ENCODE data around the gene TRPM3. TPM values are rescaled to one million over a fixed set of nuclear protein-coding genes. Genes with fewer than 3 reads are reported as not detected.

TRPM3 gene
- total RNA-seq, 1 experiment from 2014 or later = not detected

DNA sequence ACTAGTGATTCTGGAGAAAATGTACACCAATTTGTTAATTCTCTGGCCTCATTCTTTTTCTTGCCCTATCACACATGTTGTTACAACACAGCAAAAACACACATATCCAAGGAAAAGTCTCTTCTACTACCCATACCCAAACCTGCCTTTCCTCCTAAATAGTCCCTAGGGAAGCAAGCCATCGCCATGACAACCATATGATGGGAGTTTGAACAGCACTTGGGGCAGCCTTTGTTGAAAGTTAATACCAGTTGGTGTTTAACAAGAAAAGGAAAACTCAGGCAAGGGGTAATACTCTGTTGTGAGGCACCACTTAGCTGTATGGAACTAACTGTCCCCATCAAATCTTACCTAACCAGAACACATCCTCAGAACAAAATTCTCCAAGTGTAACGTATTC lies 1.7 kb downstream of the TRPM3 start:
- ATAC-seq = no peak
- no TSS peak for BruUV-seq (replicated peaks)
- intact Hi-C loops (cut with micrococcal nuclease; ENCODE audit: unreplicated experiment) = no loop called here

GRCh38 chr9:71118324-71118723 lies 3.1 kb downstream of the TRPM3 start:
- CTCF ChIA-PET = no interaction called here
- TF ChIP-seq REST (IDR thresholded peaks at IDR 0.05; ENCODE audit: insufficient read depth in 1 of 2, low read depth in 2 of 2, low read length in 1 of 2) (no peak), POLR2AphosphoS5 (IDR thresholded peaks at IDR 0.05; ENCODE audit: low read depth, low read length) (no peak), CTCF (IDR thresholded peaks at IDR 0.05) (no peak), SIN3A (IDR thresholded peaks at IDR 0.05; ENCODE audit: borderline replicate concordance, insufficient read depth, low read depth, low read length) (no peak), TCF7L2 (IDR thresholded peaks at IDR 0.05; ENCODE audit: low read depth, low read length) (no peak)
- in situ Hi-C loops (cut with HindIII; ENCODE audit: low pct_unique_long_range_greater_than_20kb, low sequenced_read_pairs) (no loop called here), intact Hi-C loops (cut with micrococcal nuclease; ENCODE audit: unreplicated experiment) (no loop called here)
- Histone ChIP-seq H3K9me3 (ENCODE audit: control insufficient read depth, insufficient read depth, low read depth, low read length) (no peaks in the 10 kb centered on the region), H3K27me3 (ENCODE audit: control insufficient read depth, insufficient read depth, low read length) (no peaks in the 10 kb centered on the region), H3K4me1 (ENCODE audit: control insufficient read depth, insufficient read depth, low read length) (no peaks in the 10 kb centered on the region), H3K4me3 (ENCODE audit: low read depth in 2 of 2, low read length in 2 of 2) (no peak overlapping the region), H3K27ac (ENCODE audit: low read length) (no peak overlapping the region), H3K36me3 (ENCODE audit: control insufficient read depth, insufficient read depth, low read length) (no peaks in the 10 kb centered on the region)
- no TSS peak for BruUV-seq (replicated peaks)
- ATAC-seq = no peak
- POLR2A ChIA-PET = no interaction called here
- no peak for DNase-seq (ENCODE audit: low read depth, low spot score)

More for the DNA sequence above, 1.7 kb downstream of the TRPM3 start:
- H3K27ac ChIP-seq (ENCODE audit: low read length) = no peak overlapping the region
- TF ChIP-seq POLR2AphosphoS5 (IDR thresholded peaks at IDR 0.05; ENCODE audit: low read depth, low read length) (no peak), CTCF (IDR thresholded peaks at IDR 0.05) (no peak), TCF7L2 (IDR thresholded peaks at IDR 0.05; ENCODE audit: low read depth, low read length) (no peak)
- H3K4me3 ChIP-seq (ENCODE audit: low read depth in 2 of 2, low read length in 2 of 2) = no peak overlapping the region
- ChIA-PET POLR2A (no interaction called here), CTCF (no interaction called here)
- DNase-seq (ENCODE audit: low read depth, low spot score) = no peak
- no peaks in the 10 kb centered on the region for H3K9me3 ChIP-seq (ENCODE audit: control insufficient read depth, insufficient read depth, low read depth, low read length)
- H3K36me3 ChIP-seq (ENCODE audit: control insufficient read depth, insufficient read depth, low read length) = no peaks in the 10 kb centered on the region
- no peaks in the 10 kb centered on the region for H3K4me1 ChIP-seq (ENCODE audit: control insufficient read depth, insufficient read depth, low read length)
- H3K27me3 ChIP-seq (ENCODE audit: control insufficient read depth, insufficient read depth, low read length) = no peaks in the 10 kb centered on the region
- in situ Hi-C loops (cut with HindIII; ENCODE audit: low pct_unique_long_range_greater_than_20kb, low sequenced_read_pairs) = no loop called here

Data from Panc1 (cell line).